ENCODE results near the gene TECTB.
"Not testable (repeated sequence)": the region's sequence is repeated elsewhere in the genome, so short reads cannot be mapped to it uniquely, and the experiment has no call there.

Gene TECTB

GRCh38 chr10:112283100-112283499, at the start of gene TECTB:
TECTB (plus strand) TSS chr10:112283400; CDS start chr10:112283735, 335 bp downstream.
- in situ Hi-C loops (cut with MboI; ENCODE audit: low sequenced_read_pairs): no loop called here

- in situ Hi-C loops (cut with MboI; ENCODE audit: low sequenced_read_pairs): no loop called here
These were observed 48.1 kb upstream of the TECTB start for GRCh38 chr10:112235141-112235540.

- in situ Hi-C loops (cut with MboI; ENCODE audit: low sequenced_read_pairs): no loop called here
These were observed 47.3 kb upstream of the TECTB start for GRCh38 chr10:112235920-112236319.

GRCh38 chr10:112236486-112236885, 46.7 kb upstream of the TECTB start:
- in situ Hi-C loops (cut with MboI; ENCODE audit: low sequenced_read_pairs): no loop called here

- in situ Hi-C loops (cut with MboI; ENCODE audit: low sequenced_read_pairs): no loop called here
These were observed 43.9 kb upstream of the TECTB start for GRCh38 chr10:112239347-112239746.

GRCh38 chr10:112240441-112240840, 42.8 kb upstream of the TECTB start:
- in situ Hi-C loops (cut with MboI; ENCODE audit: low sequenced_read_pairs): no loop called here

- in situ Hi-C loops (cut with MboI; ENCODE audit: low sequenced_read_pairs): no loop called here
These were observed 41.4 kb upstream of the TECTB start for GRCh38 chr10:112241651-112242341.

- in situ Hi-C loops (cut with MboI; ENCODE audit: low sequenced_read_pairs): no loop called here
These were observed 40.4 kb upstream of the TECTB start for GRCh38 chr10:112242769-112243168.

- in situ Hi-C loops (cut with MboI; ENCODE audit: low sequenced_read_pairs): no loop called here
These were observed 39.5 kb upstream of the TECTB start for GRCh38 chr10:112243713-112244112.

- in situ Hi-C loops (cut with MboI; ENCODE audit: low sequenced_read_pairs): no loop called here
These were observed 39.0 kb upstream of the TECTB start for GRCh38 chr10:112244197-112244596.

GRCh38 chr10:112247791-112248190, 35.4 kb upstream of the TECTB start:
- in situ Hi-C loops (cut with MboI; ENCODE audit: low sequenced_read_pairs): no loop called here

GRCh38 chr10:112248584-112249295, 34.5 kb upstream of the TECTB start:
- in situ Hi-C loops (cut with MboI; ENCODE audit: low sequenced_read_pairs): no loop called here

GRCh38 chr10:112249722-112250121, 33.5 kb upstream of the TECTB start:
- in situ Hi-C loops (cut with MboI; ENCODE audit: low sequenced_read_pairs): no loop called here

- in situ Hi-C loops (cut with MboI; ENCODE audit: low sequenced_read_pairs): no loop called here
These were observed 32.6 kb upstream of the TECTB start for GRCh38 chr10:112250555-112250954.

- in situ Hi-C loops (cut with MboI; ENCODE audit: low sequenced_read_pairs): not testable (repeated sequence)
These were observed 32.0 kb upstream of the TECTB start for GRCh38 chr10:112251238-112251637.

- in situ Hi-C loops (cut with MboI; ENCODE audit: low sequenced_read_pairs): no loop called here
These were observed 24.8 kb upstream of the TECTB start for GRCh38 chr10:112258407-112258806.

- in situ Hi-C loops (cut with MboI; ENCODE audit: low sequenced_read_pairs): no loop called here
These were observed 23.5 kb upstream of the TECTB start for GRCh38 chr10:112259688-112260087.

GRCh38 chr10:112260831-112261230, 22.4 kb upstream of the TECTB start:
- in situ Hi-C loops (cut with MboI; ENCODE audit: low sequenced_read_pairs): no loop called here

GRCh38 chr10:112261281-112261822, 21.8 kb upstream of the TECTB start:
- in situ Hi-C loops (cut with MboI; ENCODE audit: low sequenced_read_pairs): no loop called here

GRCh38 chr10:112262546-112262945, 20.7 kb upstream of the TECTB start:
- in situ Hi-C loops (cut with MboI; ENCODE audit: low sequenced_read_pairs): no loop called here

GRCh38 chr10:112265745-112266144, 17.5 kb upstream of the TECTB start:
- in situ Hi-C loops (cut with MboI; ENCODE audit: low sequenced_read_pairs): no loop called here

- in situ Hi-C loops (cut with MboI; ENCODE audit: low sequenced_read_pairs): no loop called here
These were observed 13.9 kb upstream of the TECTB start for GRCh38 chr10:112269266-112269665.

All from HL-60/S4 treated with retinoic acid at 250 ng/mL for 4 days and 3 days (cell line).